OCI-M2 (cell line): ENCODE data around the gene KRT80.

Source experiments
- DNase-seq: peaks from one replicate; lab custom pipeline; 2025; ENCODE audit not compliant: unreplicated experiment; lab: John Stamatoyannopoulos, UW

The KRT80 gene

DNA sequence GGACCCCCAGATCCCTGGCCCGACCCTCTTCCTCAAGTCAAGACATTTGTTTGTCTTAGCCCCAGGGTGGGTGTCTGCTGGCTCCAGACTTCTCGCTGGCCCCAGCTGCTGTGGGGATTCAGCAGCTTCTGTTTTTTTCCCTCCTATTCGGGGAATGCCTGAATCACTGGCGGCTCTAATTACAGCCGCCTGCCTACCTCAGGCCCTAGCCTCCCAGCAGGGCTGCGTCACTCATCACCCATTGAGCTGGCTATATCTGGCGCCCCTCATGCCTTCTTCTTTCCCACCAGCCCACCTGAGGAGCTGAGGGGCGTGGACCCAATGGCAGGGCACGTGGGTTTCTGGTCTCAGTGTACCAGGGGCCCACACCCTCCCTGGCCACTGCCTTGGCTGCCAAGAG is 10.1 kb downstream of the KRT80 start:
- no peak for DNase-seq

DNA sequence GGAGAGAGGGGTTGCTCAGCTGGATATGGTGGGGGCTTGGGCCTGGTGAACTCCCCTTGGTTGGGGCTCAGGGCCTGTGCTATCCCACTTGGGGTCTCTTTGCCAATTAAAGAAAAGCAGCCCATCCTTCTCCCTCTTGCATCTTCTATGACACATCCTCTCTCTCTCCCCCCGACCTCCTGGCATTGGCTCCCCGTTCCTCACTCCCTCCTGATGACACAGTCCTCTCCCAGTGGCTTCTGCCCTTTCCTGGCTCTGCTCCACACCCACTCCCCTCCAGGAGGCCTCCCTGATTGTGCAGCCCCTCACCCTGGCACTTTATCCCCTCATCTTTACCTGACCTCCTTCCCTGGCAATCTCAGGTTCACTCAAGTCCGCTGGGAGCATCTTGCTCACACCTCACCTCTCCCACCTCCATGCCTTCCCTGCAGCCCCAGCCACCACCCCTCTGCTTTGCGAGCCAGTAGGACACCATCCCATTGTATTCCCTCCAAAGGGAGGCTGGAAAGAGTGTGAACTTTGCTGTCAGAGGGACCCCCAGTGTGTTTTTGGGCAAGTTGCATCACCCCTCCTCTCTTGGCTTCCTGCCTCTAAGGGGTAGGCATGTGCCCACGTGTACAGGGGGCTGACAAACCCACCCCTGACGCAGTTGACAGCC is 10.7 kb downstream of the KRT80 start:
- DNase-seq, result no peak

DNA sequence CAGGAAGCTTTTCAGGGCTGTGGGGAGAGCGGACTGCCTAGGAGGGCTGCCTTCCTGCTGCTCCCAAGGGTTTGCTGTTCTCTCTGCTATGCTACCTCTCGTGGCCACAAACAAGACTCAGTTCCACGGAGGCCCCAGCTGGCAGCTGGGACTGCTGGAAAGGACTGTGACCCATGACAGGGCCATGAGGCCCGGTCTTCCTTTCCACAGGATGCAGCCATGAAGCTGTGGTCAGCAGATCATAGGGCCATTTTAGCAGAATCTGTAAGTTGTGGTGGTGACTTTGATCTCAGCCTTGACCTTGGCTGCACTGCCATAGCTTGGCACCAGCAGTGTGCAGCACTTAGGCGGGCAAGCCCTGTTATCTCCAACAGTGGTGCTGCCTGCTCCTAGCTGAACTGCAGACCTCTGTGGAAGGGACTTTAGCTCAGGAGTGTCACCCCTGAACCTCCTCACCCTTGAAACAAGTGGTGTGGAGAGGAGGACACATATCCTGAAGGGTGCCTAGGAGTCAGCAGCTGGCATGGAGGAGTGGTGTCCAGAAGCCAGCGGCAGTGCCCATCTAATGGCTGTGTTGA is 12.3 kb downstream of the KRT80 start:
- no peak for DNase-seq

DNA sequence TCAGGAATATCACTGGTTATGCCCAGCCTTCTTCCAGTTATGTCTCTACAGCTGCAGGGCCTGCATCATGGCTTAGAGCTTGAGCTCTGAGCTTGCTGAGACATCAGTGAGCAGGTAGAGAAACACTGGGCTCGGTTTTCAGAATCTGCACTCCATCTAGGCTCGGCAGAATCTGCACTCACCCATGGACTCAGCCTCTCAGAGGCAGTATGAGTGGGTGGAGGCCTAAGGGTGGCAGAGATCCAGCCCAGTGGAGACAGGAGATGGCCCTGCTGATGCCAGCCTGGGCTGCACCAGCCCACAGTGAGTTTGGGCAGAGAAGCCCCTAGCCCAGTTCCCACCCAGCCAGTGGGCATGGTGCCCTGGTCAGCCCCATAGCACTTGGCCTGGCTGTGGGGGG is 12.8 kb downstream of the KRT80 start:
- DNase-seq, result no peak

DNA sequence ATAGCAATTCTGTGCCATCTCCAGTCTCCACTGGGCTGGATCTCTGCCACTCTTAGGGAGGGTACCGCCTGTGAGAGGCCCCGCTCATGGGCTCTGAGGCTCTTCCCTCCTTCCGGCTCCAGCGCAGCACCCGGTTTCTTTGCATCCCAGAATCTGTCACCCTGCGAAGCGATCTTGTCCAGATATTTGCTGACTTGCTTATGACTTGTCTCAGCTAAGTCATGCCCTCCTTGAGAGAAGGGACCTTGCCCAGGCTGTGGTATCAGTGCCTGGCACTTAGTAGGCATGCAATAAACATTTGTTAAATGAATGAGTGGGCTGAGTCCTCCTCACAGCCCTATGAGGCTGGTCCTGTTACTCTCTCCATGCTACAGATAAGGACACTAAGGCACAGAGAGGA is 13.4 kb downstream of the KRT80 start:
- DNase-seq, result no peak

DNA sequence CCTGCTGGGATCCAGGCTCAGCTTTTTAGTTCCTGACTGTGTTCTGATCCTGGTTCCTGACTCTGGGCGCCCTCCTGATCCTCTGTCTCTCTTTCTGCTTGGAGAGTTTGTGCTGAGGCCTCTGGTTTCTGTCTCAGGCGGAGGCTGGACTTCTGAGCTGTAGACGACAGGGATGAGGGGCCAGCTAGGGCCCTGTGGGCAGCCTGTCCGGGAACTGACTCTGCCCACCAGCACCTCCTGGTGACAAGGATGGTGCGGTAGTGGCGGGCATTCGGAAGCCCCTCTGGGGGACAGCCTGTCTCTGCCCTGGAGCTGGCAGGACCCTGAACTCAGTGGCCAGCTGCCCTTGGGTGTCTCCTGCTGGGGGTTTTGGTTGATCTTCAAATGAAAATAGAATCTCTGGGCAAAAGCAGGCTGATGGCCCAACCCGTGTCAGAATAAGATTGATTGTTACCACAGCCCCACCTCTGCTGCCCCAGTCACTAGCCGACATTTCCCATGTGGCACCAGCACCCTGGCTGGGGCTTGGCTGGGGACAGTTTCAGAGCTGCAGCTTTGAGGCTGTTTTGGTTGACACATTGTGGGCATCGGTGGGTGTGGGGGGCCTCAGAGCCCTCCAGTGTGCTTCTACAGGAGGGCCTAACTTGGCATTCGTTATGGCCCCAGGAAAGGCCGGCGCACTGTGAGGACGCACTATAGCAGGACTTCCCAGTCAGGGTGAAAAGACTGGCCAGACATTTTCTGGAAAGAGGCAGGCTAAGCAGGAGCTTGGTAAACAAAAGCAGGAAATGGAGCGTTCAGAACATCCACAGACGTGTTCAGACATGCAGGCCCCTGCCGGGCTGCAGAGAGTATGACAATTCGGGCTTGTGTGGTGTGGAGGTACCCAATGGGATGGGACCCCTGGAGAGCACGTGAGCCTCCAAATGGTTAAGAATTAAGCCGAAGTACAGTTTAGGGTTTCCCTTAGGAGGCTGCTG is 16.2 kb downstream of the KRT80 start:
- DNase-seq, result no peak

DNA sequence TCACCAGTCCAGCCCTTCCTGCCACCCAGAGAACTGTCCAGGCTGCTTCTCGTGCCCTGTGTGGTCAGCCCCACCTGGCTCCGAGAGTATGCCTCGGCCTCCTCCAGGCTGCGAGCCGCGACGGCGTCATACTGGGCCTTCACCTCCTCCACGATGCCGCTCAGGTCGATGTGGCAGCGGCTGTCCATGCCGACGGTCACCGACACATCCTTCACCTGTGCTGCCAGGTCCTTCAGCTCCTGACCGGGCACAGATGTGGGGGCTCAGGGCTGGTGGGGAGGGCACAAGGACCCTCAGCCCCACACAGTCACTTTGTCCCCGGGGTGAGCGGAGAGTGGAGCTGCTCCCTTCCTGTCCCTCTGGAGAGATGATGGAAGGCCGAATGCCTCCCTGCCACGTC is 18.3 kb downstream of the KRT80 start:
- no peak for DNase-seq

DNA sequence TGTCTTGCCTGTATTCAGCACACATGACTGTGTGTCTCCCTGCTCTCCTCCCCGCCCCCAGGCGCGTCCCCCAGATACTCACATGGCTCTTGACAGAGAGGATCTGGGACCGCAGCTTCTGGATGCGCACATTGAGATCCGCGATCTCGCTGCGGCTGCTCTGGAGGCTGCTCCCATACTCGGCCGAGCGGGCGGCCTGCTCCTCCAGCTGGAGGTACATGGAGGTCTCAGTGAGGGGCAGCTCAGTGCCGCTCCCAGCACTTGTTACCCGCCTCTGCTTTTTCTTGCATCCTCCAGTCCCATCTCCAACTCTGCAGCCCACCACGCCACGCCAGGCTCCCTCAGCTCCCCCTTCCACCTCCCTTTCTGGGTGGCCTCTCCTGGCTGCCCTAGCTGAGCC is 18.9 kb downstream of the KRT80 start:
- no peak for DNase-seq

DNA sequence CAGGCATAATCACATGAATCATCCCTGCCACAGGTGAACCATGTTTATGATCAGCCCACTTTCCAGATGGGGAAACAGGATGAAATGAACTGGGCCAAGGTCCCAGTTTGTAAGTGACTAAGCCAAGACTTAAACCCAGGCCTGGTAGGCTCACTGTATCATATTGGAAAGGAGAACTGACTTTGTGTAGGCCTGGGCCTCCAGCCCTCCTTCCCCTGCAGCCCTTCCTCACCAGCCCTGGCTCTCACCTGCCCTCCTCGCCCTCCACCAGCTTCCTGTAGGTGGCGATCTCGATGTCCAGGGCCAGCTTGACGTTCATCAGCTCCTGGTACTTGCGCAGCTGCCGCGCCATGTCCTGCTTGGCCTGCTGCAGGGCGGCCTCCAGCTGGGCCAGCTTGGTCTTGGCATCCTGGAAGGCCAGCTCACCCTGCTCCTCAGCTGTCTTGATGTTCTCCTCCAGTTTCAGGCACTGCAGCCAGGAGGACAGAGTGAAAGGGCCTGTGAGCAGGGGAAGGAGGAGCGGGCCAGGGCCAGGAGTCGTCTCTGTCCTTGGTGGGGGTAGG is 19.8 kb downstream of the KRT80 start:
- DNase-seq, result no peak

DNA sequence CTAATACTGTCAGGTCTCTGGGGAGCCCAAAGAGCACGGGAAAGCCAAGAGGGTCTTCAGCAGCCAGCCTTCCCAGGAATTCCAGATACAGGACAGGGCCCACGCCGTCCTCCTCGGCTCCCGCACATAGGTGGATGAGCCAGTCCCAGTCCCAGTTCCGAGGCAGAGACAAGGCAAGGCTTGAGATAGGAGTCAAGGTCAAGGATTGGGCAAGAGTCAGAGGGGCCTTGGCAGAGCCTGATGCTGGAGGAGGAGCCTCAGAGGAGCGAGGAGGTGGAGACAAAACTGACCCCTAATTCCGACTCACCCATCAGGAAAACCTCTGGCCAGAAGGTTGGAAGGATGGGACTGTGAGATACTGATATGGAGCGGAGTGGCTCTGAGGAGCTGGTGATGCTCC is 21.0 kb downstream of the KRT80 start:
- no peak for DNase-seq

DNA sequence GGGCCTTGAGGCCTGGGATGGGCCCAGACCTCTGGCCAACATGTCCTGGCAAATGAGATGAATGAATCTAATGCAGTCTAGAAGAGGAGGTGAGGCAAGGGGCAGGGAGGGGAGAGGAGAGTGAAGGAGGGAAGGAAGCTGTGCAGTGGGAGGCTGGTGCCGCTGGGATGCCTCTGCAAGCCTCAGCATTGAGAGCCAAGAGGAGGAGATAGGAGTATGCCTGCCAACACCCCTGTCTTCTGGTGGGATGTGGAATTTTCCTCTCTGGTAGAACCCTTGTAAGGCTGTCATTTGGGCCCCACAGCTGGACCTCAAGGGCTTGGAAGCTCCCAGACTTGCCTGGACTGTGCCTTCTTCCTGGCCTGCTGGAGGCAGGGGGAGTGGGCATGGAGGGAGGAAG is 21.9 kb downstream of the KRT80 start:
- DNase-seq, result no peak

DNA sequence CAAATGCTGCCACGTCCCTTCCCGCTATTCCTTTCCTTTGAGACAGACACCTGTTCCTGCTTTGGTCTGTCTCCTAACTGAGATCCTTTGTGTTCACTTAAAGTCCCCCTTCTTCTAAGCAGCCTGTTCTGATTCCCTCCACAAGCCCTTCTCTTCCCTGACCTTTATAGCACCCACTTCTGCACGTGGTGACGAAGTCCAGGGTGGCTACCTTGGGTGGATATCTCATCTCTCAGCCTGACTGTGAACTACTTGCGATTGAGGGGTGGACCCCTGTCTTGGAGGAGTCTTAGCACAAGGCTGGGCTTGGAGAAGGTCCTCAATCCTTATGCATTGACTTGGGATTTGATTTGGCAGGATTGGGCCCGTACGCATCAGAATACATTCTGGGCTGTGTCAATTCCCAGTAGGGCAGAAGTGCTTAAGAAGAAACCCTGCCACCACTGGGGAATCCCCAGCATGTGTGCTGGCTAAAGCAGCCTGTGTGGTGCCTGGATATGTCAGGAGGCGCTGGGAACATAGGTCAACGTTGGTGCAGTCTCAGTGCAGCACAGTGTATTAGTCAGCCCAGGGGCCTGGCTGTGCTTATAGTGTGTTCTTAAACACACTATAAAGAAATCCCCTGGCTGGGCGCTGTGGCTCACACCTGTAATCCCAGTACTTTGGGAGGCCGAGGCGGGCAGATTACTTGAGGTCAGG is 23.6 kb downstream of the KRT80 start:
- DNase-seq, result no peak

DNA sequence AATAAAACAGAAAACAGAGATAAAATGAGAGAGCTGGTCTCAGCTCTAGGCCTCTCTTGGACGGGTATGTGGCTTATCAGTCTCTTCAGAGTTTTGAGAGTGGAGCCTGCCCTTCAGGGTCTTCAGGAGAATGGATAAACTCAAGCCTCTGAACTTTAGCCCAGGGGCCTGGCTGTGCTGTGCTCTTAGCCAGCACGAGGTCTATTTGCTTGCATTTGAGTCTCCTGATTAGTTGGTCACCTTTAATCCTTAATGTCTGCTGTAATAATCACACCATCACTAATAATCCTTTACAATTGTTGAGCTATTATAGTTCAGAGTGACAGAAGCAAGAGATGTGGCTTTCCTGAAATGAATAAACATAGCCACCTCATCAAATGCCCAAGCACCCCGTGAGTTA is 24.3 kb downstream of the KRT80 start:
- no peak for DNase-seq

DNA sequence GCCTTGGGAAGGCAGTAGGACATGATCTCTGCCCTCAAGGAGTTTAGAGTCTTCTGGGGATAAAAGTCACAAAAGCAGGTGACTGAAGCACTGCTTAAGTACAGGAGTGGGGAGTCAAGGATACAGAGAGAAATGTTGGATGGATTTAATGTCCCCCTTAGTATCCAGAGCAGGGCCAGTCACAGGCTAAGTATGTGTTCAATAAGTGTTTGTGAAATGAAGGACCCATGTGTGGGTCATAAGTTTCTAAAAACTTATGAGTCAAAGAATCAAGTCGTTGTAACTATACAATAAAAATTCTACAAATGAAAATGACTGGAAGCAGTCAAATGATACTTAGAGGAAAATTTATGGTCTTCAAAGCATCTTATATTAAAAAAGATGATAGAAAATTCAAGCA is 25.1 kb downstream of the KRT80 start:
- DNase-seq, result no peak

DNA sequence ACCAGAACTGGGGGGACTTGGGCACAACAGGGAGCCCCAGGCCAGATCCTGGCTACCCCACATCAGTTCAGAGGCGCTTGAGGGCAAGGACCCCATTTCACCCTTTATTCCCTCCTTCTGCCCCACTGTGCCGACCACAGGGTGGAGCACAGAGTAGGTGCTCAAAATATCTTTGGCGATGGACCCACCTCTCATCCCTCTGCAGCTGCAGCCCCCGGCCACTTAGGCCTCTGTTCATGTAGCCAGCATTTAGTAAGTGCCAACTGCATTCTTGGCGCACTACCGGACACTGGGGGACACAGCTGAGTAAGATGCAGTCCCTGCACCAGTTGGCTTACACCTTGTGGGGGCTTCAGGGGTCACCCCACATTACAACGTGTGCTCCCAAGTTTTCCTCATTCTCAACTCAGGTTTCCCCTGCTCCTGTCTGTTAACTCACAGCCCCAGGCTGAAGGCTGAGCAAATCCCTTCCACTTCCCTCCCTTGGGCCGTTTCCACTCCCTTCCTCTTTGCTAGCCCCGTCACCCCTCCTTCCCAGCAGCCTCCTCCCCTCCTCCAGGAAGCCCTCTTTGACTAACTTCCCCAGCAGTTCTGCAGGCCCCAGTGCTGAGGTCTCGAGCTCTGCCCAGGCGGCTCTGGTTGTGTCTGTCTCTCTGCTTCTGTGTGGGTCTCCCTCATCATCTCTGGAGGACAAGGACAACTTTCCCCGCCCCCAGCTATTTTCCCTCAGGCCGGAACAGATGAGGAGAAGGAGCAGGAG is 26.5 kb downstream of the KRT80 start:
- DNase-seq, result no peak

DNA sequence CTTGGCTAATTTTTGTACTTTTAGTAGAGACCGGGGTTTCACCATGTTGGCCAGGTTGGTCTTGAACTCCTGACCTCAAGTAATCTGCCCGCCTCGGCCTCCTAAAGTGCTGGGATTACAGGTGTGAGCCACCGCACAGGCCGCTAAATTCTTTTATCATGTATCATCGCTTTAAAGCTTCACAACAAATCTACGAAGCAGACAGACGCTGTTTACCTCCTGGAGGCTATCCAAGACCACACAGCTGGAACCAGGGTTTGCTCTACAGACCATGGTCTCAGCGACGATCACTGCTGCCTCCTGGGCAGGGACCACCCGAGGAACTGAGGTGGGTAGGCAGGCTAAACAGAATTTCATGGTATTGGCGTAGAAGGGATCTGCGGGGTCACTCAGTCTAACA is 27.2 kb downstream of the KRT80 start:
- no peak for DNase-seq

DNA sequence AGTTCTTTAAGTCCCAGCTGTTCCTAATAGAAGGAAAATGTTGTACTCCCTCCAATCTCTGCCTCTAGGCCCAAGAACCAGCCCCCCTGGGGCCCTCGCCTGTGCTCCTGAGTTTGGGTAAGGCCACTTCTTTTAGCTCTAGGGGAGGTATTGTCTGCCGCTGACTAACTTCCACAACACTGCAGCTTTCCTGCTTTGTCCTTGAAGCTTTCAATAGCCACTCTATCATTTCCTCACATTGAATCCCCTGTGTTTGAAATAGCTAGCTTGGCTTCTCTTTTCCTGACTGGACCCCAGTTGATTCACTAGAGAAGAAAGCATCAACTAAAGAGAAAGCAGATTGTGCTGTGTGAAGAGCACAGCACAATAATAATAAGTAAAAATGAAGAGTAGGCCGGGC is 28.8 kb downstream of the KRT80 start:
- no peak for DNase-seq

DNA sequence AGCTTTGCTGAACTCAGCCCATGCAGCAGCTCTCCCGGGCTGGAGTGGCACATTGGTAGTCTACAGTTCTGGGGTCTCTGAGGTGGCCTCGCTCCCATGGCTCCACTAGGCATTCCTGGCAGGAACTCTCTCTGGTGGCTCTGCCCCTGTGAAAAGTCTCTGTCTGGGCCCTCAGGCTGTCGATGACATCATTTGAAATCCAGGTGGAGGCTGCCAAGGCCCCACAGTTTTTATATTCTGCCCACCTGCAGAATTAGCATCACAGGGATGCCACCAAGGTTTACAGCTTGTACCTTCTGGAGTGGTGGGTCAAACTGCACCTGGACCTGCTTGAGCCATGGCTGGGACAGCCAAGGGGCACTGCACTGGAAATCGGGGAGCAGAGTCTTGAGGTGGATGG is 31.6 kb downstream of the KRT80 start:
- DNase-seq, result no peak

DNA sequence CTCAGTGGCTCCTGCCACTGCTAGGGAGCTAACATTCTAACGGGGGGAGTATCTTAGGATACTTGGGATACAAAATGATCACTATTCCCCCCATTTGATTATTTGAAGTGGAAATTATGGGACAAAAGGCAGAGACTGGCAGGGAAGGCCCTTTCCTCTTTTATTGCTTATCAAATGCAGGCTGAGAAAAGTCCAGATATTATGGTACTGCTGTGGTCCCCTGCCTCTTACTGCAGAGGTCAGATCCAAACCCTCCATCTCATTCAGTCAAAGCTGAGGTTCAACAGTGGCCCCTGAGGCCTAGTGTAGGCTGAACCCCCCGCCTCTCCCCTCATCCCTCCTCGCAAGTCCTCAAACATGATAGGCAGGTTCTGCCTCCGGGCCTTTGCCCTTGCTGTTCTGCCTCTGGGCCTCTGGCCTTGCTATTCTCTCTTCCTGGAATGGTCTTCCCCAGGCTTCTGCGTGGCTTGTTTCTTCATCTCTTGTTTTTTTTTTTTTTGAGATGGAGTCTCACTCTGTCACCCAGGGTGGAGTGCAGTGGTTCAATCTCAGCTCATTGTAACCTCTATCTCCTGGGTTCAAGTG is 34.2 kb downstream of the KRT80 start:
- no peak for DNase-seq
